AG10803 (cell line): Measurements from ENCODE around the gene TFDP2.
"Not testable (repeated sequence)": the region's sequence is repeated elsewhere in the genome, so short reads cannot be mapped to it uniquely, and the experiment has no call there.

Experiments used
- DNase-seq: peaks from one replicate; pipeline ENCODE4 v3.0.0; 2010; ENCODE audit warnings: low read depth
- H3K4me3 ChIP-seq: 2 replicates; pipeline ENCODE4 v1.5.1; 2011; ENCODE audit warnings: mild to moderate bottlenecking, low read length, control low read depth
- TF ChIP-seq, protein P1 (sequence below): conservative IDR thresholded peaks from 2 replicates; pipeline ENCODE4 v1.5.1; 2011; ENCODE audit warnings: mild to moderate bottlenecking, low read length, control low read depth, inconsistent platforms

The TFDP2 gene

DNA sequence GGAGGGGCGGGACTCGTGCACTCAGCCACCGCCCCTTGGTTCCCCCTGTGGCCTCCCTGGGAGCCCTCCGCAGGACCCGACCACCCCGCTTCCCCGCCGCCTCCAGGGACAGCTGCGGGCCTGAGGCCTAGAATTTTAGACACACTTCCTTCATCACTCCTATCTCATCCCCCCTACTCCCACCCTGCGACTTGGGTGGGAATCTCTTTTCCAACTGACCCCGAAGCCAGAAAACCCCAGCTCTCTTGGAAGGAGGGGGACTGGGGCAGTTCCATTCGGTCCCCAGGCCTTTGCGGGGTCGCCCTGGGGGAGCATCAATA, 289 bp upstream of the TFDP2 start:
- TF ChIP-seq, protein P1, sequence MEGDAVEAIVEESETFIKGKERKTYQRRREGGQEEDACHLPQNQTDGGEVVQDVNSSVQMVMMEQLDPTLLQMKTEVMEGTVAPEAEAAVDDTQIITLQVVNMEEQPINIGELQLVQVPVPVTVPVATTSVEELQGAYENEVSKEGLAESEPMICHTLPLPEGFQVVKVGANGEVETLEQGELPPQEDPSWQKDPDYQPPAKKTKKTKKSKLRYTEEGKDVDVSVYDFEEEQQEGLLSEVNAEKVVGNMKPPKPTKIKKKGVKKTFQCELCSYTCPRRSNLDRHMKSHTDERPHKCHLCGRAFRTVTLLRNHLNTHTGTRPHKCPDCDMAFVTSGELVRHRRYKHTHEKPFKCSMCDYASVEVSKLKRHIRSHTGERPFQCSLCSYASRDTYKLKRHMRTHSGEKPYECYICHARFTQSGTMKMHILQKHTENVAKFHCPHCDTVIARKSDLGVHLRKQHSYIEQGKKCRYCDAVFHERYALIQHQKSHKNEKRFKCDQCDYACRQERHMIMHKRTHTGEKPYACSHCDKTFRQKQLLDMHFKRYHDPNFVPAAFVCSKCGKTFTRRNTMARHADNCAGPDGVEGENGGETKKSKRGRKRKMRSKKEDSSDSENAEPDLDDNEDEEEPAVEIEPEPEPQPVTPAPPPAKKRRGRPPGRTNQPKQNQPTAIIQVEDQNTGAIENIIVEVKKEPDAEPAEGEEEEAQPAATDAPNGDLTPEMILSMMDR = no peak
- peak overlapping the region; percentile 79 for H3K4me3 ChIP-seq
- DNase-seq = no peak

DNA sequence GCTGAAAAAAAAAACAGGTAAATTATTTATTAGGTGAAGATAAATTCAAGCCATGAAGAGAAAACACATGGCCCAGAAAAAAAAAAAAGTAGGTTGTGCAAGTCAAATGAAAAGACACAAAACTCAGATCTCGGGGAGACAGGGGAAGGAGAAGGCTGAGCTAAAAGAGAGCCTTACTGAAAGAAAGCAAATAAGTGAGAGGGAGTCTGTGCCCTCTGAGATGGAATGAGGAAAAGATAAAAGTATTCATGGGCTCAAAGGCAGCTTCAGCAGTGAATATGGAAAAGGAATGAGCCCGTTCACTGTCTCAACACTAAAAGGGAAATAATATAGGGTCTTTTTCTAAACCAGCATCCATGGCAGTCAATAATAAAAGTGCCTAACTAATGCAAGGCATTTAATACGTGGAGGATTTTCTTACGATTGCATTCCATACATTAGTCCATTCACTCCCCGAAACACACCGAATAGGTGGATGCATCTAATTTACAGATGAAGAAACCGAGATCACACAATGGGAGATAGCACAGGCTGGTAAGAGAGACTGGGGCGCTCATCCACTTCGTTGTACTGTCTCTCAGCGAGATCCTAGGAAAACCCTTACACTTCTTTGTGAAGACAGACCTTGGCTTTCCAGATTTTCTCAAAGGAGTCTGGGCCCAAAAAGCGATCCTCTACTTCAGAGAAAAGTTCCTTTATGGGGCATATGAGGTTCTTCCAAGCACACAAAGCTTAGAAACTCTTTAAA, 1.1 kb downstream of the TFDP2 start:
- H3K4me3 ChIP-seq = peak overlapping the region; percentile 79
- TF ChIP-seq, protein P1 = no peak
- peak; percentile 5 for DNase-seq

DNA sequence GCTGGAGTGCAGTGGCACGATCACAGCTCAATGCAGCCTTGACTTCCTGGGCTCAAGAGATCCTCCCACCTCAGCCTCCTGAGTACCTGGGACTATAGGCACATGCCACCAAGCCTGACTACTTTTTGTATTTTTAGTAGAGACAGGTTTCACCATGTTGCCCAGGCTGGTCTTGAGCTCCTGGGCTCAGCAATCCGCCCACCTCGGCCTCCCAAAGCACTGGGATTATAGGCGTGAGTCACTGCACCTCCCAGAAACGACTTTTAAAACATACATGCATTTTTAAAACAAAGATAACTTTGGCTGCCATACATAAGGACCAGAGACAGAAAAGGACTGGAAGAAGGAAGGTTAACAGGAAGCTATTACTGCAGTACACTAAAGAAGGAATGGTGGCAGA, 4.8 kb downstream of the TFDP2 start:
- not testable (repeated sequence) for DNase-seq

DNA sequence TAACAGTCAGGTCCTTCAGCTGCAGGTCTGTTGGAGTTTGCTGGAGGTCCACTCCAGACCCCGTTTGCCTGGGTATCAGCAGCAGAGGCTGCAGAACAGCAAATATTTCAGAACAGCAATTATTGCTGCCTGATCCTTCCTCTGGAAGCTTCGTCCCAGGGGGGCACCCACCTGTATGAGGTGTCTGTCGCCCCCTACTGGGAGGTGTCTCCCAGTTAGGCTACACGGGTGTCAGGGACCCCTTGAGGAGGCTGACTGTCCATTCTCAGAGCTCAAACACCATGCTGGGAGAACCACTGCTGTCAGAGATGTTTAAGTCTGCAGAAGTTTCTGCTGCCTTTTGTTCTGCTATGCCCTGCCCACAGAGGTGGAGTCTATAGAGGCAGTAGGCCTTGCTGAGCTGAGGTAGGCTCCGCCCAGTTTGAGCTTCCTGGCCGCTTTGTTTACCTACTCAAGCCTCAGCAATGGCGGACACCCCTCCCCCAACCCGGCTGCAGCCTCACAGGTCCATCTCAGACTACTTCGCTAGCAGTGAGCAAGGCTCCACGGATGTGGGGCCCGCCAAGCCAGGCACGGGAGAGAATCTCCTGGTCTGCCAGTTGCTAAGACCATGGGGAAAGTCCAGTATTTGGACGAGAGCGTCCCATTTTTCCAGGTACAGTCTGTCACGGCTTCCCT, 8.6 kb downstream of the TFDP2 start:
- not testable (repeated sequence) for DNase-seq, H3K4me3 ChIP-seq

More for the DNA sequence above, 4.8 kb downstream of the TFDP2 start:
- not testable (repeated sequence) for H3K4me3 ChIP-seq

DNA sequence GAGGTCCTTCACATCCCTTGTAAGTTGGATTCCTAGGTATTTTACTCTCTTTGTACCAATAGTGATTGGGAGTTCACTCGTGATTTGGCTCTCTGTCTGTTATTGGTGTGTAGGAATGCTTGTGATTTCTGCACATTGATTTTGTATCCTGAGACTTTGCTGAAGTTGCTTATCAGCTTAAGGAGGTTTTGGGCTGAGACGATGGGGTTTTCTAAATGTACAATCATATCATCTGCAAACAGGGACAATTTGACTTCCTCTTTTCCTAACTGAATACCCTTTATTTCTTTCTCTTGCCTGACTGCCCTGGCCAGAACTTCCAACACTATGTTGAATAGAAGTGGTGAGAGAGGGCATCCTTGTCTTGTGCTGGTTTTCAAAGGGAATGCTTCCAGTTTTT, 12.3 kb downstream of the TFDP2 start:
- not testable (repeated sequence) for H3K4me3 ChIP-seq, DNase-seq

DNA sequence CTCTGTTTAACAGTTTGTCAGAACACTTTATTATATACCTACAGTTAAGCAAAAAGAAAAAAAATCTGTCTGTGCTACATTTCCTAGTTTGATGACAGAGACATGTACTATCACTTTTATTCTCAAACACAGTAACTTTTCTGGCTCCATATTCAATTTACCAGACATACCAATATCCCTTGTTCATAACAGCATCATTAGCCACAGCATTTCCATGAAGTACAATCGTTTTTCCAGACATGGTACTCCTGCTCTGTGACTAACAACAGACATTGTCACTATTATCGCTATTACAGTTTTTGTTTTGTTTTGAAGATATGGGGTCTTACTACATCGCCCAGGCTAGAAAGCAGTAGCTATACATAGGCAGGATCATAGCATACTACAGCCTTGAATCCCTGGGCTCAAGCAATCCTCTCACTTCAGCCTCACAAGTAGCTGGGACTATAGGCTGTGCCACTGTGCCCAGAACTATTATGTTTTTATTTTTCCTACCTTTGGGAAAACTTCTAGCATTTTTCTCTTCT, 14.5 kb downstream of the TFDP2 start:
- H3K4me3 ChIP-seq = no peak overlapping the region
- no peak for DNase-seq
- TF ChIP-seq, protein P1 = no peak

DNA sequence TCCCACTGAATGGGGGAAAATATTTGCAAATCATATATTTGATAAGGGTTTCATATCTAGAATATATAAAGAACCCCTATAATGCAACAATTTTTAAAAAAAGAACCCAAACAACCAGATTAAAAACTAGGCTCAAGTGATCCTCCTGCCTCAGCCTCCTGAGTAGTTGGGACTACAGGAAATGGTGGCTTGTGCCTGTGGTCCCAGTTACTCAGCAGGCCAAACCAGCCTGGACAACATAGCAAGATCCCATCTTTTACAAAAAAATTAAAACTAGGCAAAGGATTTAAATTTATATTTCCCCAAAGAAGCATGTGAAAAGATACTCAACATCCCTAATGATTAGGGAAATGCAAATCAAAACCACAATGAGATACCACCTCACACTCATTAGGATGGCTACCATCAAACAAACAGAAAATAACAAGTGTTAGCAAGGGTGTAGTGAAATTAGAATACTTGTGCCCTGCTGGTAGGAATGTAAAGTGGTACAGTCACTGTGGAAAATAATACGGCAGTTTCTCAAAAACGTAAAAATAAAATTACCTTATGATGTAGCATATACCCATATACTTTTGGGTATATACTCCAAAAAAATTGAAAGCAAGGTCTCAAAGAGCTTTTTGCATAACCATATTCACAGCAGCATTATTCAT, 19.7 kb downstream of the TFDP2 start:
- no peak for DNase-seq

DNA sequence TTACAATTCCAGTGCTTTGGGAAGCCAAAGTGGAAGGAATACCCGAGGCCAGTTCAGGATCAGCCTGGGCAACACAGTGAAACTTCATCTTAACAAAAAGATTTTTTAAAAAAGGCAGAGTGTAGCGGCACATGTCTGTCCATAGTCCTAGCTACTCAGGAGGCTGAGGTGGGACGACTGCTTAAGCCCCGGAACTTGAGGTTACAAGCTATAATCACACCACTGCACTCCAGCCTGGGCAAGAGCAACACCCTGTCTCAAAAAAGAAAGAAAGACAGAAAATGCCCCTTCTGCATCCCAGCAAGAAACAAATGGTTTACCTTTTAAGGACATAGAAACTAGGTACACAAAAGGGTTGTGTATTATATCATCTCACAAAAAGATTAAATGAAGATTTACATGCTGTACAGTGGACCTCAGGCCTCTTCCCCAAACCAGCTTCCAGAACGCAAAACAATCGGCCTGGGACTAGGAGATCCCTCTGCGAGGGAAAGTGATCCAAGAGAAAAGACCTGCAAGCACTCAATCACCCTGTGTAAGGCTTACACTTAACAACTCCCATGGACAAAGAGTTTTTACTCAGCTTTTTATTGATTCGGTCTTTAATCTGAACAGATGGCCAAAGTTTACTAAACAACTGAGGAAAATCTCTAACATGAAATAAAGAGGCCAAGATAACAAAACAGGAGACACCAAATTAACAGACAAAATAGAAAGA, 21.2 kb downstream of the TFDP2 start:
- TF ChIP-seq, protein P1 = no peak
- H3K4me3 ChIP-seq = no peak overlapping the region
- no peak for DNase-seq

More for the DNA sequence above, 19.7 kb downstream of the TFDP2 start:
- no peak overlapping the region for H3K4me3 ChIP-seq
- TF ChIP-seq, protein P1 = peak; percentile 30
